NB4 (cell line): Measurements from ENCODE around the gene ZNF212.
A peak's percentile ranks its signal among the peaks of the same experiment; 100 is the strongest.

ENCODE experiments used
- DNase-seq: peaks from one replicate; pipeline ENCODE4 v3.0.0; 2010; ENCODE audit warnings: low read depth
- H3K4me3 ChIP-seq: one replicate; pipeline ENCODE4 v1.5.1; 2011; ENCODE audit warnings: mild to moderate bottlenecking, low read depth, low read length, moderate library complexity
- CTCF ChIP-seq: IDR thresholded peaks from one replicate; pipeline ENCODE4 v1.5.1; 2012; ENCODE audit warnings: low read depth, low read length
- MAX ChIP-seq: IDR thresholded peaks from 2 replicates; pipeline ENCODE4 v1.6.1; 2011; ENCODE audit warnings: low read depth, low read length
- MYC ChIP-seq: IDR thresholded peaks from 2 replicates; pipeline ENCODE4 v1.6.1; 2011; ENCODE audit warnings: low read depth, low read length
- POLR2A ChIP-seq: IDR thresholded peaks from 2 replicates; pipeline ENCODE4 v1.6.1; 2011; ENCODE audit warnings: mild to moderate bottlenecking; ENCODE audit not compliant: insufficient read length; ENCODE audit errors: extremely low read depth

Gene ZNF212

GRCh38 chr7:149286811-149287400 lies 47.5 kb downstream of the ZNF212 start:
- no peak for TF ChIP-seq MAX
- no peak for TF ChIP-seq POLR2A
- no peak for TF ChIP-seq MYC
- DNase-seq, result no peak
- H3K4me3 ChIP-seq, result no peak overlapping the region

- H3K4me3 ChIP-seq, result no peak overlapping the region
- TF ChIP-seq MYC (no peak), POLR2A (no peak), CTCF (no peak), MAX (no peak)
- DNase-seq, result no peak
These were observed 48.2 kb downstream of the ZNF212 start for GRCh38 chr7:149287622-149288021.

- no peak for DNase-seq
- no peak for TF ChIP-seq CTCF
- no peak overlapping the region for H3K4me3 ChIP-seq
These were observed 49.8 kb downstream of the ZNF212 start for GRCh38 chr7:149289262-149289661.

GRCh38 chr7:149289856-149290255 lies 50.4 kb downstream of the ZNF212 start:
- no peak overlapping the region for H3K4me3 ChIP-seq
- DNase-seq, result no peak
- TF ChIP-seq CTCF (no peak), MYC (no peak), MAX (no peak), POLR2A (no peak)

- H3K4me3 ChIP-seq, result no peak overlapping the region
- TF ChIP-seq POLR2A (no peak), CTCF (no peak), MAX (no peak), MYC (no peak)
- peak; percentile 40 for DNase-seq
These were observed 51.8 kb downstream of the ZNF212 start for GRCh38 chr7:149291036-149291780.

- TF ChIP-seq POLR2A (no peak), MAX (no peak), CTCF (no peak), MYC (no peak)
- H3K4me3 ChIP-seq, result no peak overlapping the region
- no peak for DNase-seq
These were observed 52.5 kb downstream of the ZNF212 start for GRCh38 chr7:149291781-149292461.
